GM18907 (cell line): ENCODE data around the gene OCA2.
"Not testable (repeated sequence)": the region's sequence is repeated elsewhere in the genome, so short reads cannot be mapped to it uniquely, and the experiment has no call there.

Experiments used
- ATAC-seq: cut with Tn5 transposase; IDR thresholded peaks from one replicate; pipeline ENCODE4 v1.9.1; 2021; ENCODE audit warnings: mild to moderate bottlenecking, moderate library complexity; ENCODE audit not compliant: unreplicated experiment

Gene OCA2

DNA sequence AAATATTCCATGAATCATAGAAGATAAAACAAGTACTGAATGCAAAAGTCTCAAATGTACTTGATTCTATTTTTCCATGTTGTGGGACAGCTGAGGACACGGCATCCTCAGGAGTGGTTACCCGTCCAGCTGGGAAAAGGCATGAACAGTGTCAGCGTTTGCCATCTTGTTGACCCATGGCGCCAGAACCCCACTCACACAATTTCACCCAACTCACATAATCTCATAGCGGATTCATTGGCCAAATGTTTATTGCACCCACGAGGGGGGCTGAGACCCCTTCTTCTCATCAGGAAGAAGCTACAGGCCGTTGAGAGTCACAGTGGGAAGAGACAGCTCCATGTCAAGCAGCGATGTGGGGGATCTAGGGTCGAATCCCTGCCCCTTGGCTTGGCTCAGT lies 72.9 kb downstream of the OCA2 start:
- no peak for ATAC-seq

DNA sequence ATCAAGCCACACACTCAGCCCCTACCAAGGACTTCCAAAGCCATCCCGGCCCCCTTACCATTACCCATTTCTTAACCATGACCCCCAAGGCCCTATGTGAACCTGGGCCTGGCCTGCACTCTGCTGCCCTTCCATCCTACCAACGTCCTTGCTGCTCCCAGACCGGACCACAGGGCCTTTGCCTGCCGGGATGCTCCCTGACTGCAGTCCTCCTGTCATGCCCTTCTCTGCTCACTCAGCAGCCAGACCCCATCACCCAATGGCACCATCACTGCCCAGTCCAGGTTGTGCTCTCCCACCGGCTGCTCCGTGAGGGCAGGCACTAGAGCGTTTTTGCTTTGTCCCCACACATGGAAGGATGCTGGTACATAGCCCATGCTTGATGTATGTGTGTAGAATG lies 73.7 kb downstream of the OCA2 start:
- no peak for ATAC-seq

DNA sequence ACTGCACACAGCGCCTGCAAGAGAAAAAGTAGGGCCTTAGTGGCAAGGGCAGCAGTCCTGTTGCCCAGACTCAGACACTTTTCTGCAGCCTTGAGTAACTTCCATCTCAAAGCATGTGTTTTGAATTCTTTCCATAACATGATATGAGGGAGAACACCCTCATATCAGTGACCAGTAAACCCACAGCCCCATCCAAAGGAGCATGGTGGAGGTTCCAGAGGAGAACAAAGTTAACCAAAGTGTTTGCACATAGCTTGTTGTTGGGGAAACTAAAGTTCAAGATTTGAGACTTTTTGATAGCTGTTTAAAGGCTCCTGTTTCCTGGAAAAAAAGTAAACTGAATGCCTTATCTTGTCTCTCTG lies 74.2 kb downstream of the OCA2 start:
- no peak for ATAC-seq

DNA sequence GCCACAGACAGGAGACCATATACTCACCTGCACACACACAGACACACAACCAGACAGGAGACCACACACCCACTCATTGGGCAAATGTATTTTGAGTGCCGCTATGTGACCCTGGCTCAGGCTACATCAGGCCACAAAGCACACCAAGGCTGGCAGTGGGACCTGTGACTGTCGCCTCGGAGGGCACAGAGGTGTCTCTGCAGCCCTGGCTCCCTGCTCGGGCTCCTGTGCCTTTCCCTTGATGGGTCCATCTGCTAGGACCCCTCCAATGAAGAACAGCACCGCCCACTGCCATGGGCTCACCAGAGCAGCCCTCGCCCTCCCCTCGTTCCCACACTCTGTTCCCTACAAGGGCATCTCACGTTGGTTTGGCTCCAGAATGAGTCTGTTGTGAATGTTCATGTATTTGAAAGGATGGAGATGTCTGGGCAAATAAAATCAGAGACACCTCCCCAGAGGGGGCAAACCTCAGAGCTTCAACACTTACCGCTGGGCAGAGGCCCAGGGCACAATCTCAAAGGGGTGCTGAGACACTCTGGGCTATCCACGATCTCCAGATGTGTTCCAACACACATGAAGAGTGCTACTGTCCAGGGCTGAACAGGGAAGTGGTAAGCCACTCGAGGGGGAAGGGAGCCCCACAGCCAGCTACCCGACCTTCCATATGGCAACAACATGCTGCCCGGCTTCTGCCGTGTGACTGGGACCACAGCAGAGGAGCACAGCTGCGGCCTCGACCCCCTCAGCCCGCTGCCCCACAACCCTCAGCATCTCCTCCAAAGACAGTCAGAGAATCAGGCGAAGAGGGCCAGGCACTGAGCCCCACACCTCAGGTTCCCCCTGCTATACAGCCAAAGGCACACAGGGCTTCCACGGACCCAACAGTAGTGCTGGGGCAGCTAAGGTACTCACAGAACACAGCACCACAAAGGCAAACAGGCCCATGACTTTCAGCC lies 74.9 kb downstream of the OCA2 start:
- ATAC-seq = no peak

DNA sequence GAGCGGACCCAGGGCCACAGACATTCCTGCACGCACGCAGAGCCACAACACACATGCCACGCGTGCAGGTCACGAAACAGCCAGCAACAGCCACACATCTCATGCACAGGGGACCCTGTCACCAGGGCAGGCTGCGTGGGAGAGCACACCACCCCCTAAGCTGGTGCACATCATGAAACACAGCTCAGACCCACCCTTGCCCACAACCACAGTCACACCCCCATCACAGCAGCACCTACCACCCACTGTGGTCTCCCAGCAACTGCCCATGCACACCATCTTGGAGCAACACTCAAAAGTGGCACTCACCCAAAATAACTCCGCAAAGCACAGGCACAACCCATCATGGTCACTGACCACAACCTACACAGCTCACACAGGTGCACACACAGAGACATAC lies 75.7 kb downstream of the OCA2 start:
- no peak for ATAC-seq

DNA sequence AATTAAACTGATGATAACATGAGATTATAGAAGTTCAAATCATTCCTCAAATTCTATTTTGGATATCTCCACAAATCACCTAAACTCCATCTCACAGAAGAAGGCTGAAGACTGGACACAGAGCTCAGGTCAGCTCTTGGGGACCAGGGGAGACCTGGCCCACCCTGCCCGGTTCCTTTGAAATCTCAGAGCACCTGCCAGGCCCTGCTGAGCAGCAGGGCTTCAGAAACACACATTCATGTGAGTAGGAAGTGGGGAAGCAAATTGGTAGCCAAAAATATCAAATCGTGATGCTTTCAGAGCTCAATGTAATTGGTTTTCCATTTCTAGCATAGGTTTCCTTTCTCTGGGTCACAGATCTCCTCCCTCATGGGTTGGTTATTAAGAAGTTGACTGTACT lies 76.2 kb downstream of the OCA2 start:
- ATAC-seq = no peak

DNA sequence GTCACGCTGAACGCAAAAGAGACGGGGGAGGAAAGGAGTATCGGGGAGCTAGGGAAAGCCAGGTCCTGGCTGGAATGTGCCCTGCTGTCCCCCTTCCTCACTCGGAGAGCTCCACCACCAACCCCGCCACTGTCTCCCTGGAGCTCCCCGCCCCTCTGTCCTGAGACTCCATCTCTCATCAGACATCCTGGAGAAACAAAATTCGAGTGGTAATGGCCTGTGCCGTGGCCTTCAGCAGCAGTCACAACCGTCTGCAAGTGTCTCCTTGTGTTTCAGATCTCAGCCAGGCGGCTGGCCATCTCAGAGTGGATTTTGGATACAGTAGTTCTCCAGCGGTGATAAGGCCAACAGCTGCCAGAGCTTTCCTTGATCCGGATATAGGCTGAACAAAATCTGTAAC lies 76.9 kb downstream of the OCA2 start:
- ATAC-seq = no peak

DNA sequence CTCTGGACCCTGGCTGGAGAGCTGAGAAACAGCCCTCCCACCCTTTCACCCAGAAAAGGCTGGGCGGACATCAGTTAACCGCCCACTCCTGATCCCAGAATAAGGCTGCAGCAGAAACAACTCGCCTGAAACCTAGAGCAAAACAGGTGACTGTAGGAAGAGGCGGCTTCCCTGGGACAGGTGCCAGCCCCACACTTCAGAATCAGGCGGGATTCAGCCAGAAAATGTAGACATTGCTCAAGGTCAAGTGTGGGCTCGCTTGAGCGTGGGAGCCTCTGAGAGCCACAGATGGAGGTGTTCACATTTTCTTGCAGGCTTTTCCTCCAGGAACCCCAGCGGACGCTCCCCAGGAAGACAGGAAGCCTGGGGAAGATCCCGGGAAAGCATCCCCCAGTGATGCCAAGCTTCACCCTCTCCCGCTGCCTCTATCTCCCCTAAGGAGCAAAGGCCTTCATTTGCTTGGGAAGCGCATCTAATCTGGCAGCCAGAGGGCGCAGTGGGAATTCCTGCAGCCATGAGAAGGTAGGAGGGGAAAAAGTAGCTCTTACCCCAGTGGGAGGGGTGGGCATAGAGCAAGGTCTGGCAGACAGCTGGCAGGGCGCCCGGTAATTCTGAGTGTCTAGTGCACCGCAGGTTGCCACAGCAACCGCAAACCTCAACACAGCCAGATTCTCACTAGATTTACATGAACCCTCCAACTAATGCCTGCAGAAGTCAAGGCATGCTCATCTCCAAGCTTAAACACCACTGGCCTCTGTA lies 77.7 kb downstream of the OCA2 start:
- no peak for ATAC-seq

DNA sequence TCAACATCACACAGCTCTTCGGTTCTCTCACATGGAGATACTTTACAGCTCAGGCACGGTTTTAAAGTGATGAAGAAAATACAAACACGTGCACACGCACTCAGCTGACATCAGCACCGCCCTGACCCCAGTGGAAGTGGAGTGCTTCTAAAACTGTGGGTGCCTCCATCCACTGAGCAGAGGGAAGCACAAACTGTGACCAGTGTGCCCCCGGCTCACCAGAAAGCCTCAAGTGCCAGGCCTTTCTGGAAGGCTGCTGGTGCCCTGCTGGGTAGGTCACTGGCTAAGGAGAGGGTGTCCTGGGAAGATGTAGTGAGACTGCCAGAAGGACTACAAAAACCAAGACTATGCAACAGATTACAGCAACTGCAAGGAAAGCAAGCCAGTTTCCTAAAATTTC lies 78.5 kb downstream of the OCA2 start:
- ATAC-seq = no peak

DNA sequence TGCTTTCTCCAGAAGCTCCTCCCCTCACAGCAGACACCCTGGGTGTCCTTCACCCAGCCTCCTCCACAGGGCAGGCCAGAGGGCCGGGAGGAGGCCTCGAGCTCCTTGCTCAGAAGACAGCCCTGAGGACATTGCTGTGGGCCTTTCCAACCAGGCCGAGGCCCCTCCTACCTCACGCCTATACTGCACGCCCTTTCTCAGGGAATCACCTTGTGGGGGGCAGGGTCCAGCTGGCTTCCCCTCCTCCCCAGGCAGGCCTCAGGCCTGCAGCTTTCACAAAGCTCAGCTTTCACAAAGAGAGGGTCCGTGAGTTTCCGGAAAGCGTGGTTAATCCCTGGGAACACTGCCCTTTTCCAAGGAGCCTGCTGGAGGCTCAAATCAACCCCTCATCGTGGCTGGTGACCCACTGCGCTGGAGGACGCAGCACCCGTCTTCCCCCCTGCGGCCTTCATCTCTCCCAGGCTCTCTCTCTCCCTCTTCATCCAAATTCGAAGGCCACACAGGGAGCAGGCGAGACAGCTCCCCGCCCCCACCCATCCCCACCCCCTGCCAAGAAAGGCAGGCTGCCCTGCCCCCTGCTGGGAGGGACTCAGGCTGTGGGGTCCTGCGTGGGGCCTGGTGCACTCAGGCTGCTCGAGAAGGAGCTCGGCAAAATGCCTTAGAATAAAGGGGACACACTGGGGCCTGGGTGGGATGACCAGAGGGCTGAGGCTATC lies 79.4 kb downstream of the OCA2 start:
- no peak for ATAC-seq

DNA sequence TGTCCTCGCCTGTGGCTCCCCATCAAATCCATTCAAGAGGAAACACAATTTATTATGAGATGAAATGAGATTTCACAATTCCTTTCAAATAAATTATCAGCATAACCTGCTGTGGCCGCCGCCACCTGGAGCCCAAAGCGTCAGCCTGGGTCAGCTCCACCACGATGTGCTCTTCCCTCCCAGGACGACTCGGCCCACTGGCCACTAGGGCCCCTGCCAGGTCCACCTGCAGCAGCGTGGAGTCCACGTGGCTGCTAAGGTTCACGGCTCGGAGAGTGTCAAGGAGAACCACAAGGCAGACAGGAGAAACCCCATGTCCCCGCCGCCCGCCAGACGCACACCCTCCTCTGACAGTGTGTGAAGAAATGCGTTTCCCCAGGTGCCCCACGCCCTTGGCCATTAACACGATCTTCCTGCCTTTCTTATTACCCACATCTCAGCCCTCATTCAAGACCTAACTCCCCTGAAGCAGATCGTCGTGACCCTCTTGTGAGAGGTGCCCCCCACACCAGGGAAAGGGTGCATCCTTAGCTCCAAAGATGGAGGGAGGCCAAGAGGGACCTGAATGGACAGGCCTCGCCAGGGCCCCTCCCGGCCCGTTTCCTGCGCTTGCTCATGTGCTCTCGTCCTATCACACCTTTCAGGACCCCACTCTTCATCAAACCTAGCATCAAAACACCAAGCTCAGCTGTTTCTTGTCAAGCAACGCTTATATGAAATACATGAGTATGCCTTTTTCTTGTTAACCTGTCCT lies 80.6 kb downstream of the OCA2 start:
- no peak for ATAC-seq

DNA sequence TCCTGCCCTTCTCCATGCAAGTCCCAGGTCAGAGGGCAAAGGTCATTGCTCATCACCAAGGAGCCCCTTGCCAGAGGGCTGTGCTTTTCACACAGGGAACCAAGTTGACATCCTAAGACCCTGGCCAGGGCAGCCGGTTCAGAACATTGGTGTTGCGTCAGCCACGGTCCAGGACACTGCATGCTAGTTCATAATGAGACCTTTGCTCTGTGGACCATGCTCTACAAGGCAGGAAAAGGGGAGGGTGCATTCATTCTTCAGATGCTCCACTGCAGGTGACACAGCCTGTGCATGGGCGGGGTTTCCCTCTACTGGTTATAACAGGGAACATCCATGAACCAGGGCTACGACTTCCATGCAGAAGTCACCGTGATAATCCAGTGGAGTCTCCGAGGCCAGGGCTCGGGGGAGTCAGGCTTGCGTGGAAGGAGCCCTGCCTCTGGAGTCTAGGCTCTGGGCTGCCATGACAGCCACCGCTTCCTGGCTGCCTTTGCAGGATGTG lies 81.6 kb downstream of the OCA2 start:
- ATAC-seq = no peak

DNA sequence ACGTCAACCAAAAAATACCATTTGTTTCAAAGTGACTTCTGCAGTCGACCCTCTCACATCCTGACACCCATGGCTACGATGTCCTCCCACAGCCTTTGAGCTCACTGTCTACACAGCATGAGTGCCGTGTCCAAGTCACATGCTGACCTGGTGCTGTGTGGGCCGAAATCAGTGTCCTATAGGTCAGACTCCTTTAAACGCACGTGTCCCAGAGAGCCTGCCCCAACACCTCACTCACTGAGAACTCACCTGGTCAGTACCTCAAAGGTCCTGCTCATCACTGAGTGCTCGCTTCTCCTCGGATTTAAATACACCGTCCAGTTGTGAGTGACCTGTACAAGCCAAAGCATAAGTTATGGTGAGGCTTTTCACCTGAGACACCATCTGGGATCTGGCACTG lies 83.3 kb downstream of the OCA2 start:
- ATAC-seq = no peak

DNA sequence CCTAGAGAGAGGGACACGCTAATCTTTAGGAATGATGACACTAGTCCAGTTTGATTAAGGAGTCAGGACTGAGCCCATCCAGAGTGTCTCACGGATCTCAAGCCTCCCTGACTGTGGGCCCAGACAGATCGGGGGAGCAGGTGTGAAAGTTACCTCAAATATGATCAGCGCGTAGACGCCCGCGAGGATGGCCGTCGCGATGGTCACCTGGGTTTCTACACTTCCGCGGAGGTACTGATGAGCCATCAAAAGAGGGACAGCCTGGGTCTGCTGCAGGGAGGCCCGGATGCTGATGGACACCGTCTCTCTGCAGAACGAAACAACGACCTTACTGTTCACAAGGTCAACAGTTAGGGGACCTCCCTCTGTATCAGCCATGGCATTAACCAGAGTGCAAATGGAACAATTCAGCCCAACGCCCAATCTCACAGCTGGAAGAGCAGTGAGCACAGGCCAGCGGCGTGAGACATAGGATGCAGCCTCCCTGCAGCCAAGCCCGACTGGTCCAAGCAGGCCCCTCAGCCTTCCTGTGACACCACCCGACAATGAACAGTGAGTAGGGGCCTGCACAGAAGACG lies 84.4 kb downstream of the OCA2 start:
- no peak for ATAC-seq

DNA sequence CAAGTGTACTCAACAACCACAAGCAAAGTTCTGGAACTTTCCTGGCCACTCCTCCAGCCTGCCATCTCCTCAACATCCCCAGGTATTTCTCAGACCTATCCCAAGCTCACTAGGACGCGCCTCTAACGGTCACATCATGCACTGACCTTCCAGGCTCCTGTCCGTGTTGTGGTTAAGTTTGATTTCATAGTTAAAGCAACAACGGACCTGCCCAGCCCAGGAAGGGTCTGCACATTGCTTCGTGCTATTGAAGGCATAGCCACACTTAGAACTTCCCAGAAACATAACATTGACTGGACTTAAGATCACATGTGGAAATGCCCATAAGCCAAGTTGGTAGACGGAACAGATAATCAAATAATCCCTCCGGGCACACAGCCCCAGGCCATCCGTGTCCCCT lies 85.1 kb downstream of the OCA2 start:
- no peak for ATAC-seq

DNA sequence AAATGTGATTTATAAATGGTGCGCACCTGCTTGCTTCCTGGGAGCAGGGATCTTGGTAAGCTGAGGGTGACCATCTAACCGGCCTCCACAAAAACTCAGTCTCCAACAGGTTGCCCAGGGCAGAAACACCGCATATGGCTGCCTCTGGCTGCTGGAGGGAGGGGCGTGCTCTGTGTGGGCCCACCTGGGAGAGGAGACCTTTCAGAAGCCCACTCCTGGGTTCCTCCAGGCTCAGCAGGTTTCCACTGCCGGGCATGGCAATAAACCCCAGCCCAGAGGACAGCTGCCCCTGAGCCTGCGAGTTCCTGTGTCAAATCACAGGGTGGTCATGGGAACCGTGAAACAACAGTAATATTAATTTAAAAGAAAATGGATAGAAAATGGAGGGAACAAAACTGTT lies 85.6 kb downstream of the OCA2 start:
- ATAC-seq = no peak

DNA sequence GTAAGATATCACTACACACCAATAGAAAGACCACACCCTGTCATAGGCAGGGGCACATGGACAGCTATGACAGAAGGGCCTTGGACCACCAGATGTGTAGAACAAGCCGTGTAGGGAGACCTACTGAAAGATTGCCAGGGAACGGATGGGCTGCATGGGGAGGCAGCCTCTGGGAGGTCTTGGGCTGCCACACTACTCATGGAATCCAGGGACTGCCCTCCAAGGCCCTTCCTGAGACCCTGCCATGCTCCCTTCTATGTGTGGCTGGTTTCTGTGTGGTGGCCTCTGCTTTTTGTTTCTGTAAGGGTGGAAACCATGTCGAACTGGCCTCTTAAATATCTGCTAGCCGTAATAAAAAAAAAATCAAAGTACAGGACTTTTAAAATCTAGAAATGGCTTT lies 86.9 kb downstream of the OCA2 start:
- ATAC-seq = no peak

DNA sequence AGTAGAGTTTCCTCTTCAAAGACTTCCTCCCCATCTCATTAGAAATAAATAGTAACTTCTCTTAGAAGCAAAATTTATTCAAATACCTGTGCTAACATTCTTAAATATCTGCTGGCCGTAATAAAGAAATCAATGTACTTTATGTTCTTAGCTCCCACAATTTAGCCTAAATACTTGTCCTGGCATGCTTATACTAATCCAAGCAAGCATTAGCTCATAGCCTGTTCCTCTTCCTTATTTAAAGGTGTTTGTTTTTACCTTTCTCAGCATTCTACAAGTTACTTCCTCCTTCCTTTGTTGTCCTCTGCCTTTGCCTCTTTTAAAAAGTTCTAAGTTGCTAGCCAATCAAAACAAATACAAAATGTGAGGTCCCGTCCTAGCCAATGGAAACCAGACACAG lies 90.9 kb downstream of the OCA2 start:
- not testable (repeated sequence) for ATAC-seq

DNA sequence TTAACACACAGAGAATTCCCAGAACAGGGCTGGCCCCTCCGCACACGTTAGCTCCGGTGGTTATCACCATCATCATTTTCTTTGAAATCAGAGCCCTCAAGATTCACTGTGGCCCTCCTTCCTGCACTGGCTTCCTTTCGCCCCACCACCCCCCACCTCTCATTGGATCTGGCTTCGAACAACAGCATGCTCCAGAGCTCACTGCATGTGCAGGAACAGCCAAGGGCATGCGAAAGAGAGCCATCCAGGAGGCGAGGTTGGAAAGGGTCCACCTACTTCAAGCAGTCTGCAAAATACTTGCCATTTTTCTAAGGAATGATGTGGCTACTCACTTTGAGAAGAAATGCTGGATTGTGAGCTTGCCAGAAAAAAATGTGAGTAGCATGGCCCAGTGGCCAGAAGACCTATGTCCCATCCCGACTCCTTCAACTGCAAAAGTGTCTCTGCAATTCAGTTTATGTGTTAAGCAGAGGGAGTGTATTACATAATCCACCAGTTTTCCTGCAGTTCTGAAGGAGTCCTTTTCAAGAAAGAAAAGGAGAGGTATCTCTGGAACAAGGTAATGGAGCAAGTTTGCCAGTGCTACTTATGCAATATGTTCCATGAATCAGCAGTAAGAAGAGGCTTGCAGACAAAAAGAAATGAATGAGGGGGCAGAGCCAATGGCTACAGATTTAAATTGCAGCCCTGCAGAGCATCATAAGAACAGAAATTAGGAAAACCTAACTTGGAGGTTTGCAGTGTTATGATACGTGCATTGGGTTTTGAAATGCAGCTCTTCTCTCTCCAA lies 92.8 kb downstream of the OCA2 start:
- no peak for ATAC-seq
